Measurements from ENCODE around the gene TAOK1. TPM values are rescaled to one million over a fixed set of nuclear protein-coding genes. Genes with fewer than 3 reads are reported as not detected.
A peak's percentile ranks its signal among the peaks of the same experiment; 100 is the strongest.
"Not testable (repeated sequence)": the region's sequence is repeated elsewhere in the genome, so short reads cannot be mapped to it uniquely, and the experiment has no call there.

The TAOK1 gene
- total RNA-seq, result 10 to 100 TPM; 21.8 to 21.9 TPM

GRCh38 chr17:29389982-29390850 lies at the start of gene TAOK1:
Gene TAOK1, plus strand, starts transcription at chr17:29390363. Its CDS starts 61,186 bp downstream, at chr17:29451549.
- Mint-ChIP-seq H3K9me3 (no peaks in the 10 kb centered on the region), H3K27me3 (ENCODE audit: low read depth) (no peaks in the 10 kb centered on the region), H3K4me3 (peak within 1 kb of the TSS; percentile 94), H3K4me1 (ENCODE audit: low read depth) (peaks cover 44% of the 10 kb centered on the region), H3K36me3 (ENCODE audit: low read depth) (peaks cover 2% of the 10 kb centered on the region), H3K27ac (peak within 1 kb of the TSS; percentile 88)
- peak; percentile 99 for DNase-seq
- CTCF ChIA-PET, result interaction anchor here (0.6 to 1.2 kb wide), 4 partner anchors 20 to 437 kb away, joined by 3 to 4 read pairs (median 3); no protein-coding TSS in a partner anchor
- intact Hi-C loops (cut with micrococcal nuclease), result loop anchor here (1.0 to 5.0 kb wide), 4 partner anchors 96 to 227 kb away; partner anchors contain the start of genes ABHD15, GIT1 and NUFIP2

- intact Hi-C loops (cut with micrococcal nuclease), result no loop called here
- no peaks in the 10 kb centered on the region for H3K27me3 Mint-ChIP-seq (ENCODE audit: low read depth)
- H3K27ac Mint-ChIP-seq, result no peak overlapping the region
- no peaks in the 10 kb centered on the region for H3K36me3 Mint-ChIP-seq (ENCODE audit: low read depth)
- CTCF ChIA-PET, result interaction anchor here (0.7 kb wide), 1 partner anchor 420 kb away, joined by 4 read pairs; no protein-coding TSS in a partner anchor
- no peaks in the 10 kb centered on the region for H3K9me3 Mint-ChIP-seq
- H3K4me3 Mint-ChIP-seq, result no peak overlapping the region
- no peak for DNase-seq
- no peaks in the 10 kb centered on the region for H3K4me1 Mint-ChIP-seq (ENCODE audit: low read depth)
Observed at GRCh38 chr17:29341726-29342125, 48.4 kb upstream of the TAOK1 start.

- no peak overlapping the region for H3K4me3 Mint-ChIP-seq
- H3K27me3 Mint-ChIP-seq (ENCODE audit: low read depth), result no peaks in the 10 kb centered on the region
- CTCF ChIA-PET, result interaction anchor here (0.6 to 0.7 kb wide), 3 partner anchors 122 to 424 kb away, joined by 3 to 4 read pairs (median 4); no protein-coding TSS in a partner anchor
- intact Hi-C loops (cut with micrococcal nuclease), result no loop called here
- H3K36me3 Mint-ChIP-seq (ENCODE audit: low read depth), result no peaks in the 10 kb centered on the region
- H3K27ac Mint-ChIP-seq, result no peak overlapping the region
- no peaks in the 10 kb centered on the region for H3K9me3 Mint-ChIP-seq
- DNase-seq, result no peak
- no peaks in the 10 kb centered on the region for H3K4me1 Mint-ChIP-seq (ENCODE audit: low read depth)
Observed at GRCh38 chr17:29342158-29342765, 47.9 kb upstream of the TAOK1 start.

GRCh38 chr17:29344201-29344856 lies 45.8 kb upstream of the TAOK1 start:
- Mint-ChIP-seq H3K36me3 (ENCODE audit: low read depth) (no peaks in the 10 kb centered on the region), H3K4me3 (no peak overlapping the region), H3K27me3 (ENCODE audit: low read depth) (no peaks in the 10 kb centered on the region), H3K4me1 (ENCODE audit: low read depth) (no peaks in the 10 kb centered on the region), H3K27ac (no peak overlapping the region), H3K9me3 (no peaks in the 10 kb centered on the region)
- CTCF ChIA-PET, result no interaction called here
- DNase-seq, result no peak
- intact Hi-C loops (cut with micrococcal nuclease), result no loop called here

GRCh38 chr17:29345066-29345465 lies 45.1 kb upstream of the TAOK1 start:
- DNase-seq, result no peak
- CTCF ChIA-PET, result no interaction called here
- H3K36me3 Mint-ChIP-seq (ENCODE audit: low read depth), result no peaks in the 10 kb centered on the region
- no peaks in the 10 kb centered on the region for H3K27me3 Mint-ChIP-seq (ENCODE audit: low read depth)
- H3K9me3 Mint-ChIP-seq, result no peaks in the 10 kb centered on the region
- intact Hi-C loops (cut with micrococcal nuclease), result no loop called here
- no peak overlapping the region for H3K27ac Mint-ChIP-seq
- no peak overlapping the region for H3K4me3 Mint-ChIP-seq
- H3K4me1 Mint-ChIP-seq (ENCODE audit: low read depth), result no peaks in the 10 kb centered on the region

DNA sequence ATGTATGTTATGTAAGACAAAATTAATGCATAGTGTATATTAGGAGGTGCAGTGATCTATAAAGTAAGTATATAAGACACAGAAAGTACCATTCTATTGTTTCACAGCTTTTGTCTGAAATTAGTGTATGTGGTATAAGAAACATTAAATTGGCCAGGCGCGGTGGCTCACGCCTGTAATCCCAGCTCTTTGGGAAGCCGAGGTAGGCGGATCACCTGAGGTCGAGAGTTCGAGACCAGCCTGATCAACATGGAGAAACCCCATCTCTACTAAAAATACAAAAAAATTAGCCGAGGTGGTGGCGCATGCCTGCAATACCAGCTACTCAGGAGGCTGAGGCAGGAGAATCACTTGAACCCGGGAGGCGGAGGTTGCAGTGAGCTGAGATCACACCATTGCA lies 44.7 kb upstream of the TAOK1 start:
- intact Hi-C loops (cut with micrococcal nuclease); H3K36me3 Mint-ChIP-seq (ENCODE audit: low read depth); DNase-seq; H3K9me3 Mint-ChIP-seq; H3K27me3 Mint-ChIP-seq (ENCODE audit: low read depth); H3K27ac Mint-ChIP-seq; H3K4me3 Mint-ChIP-seq; H3K4me1 Mint-ChIP-seq (ENCODE audit: low read depth): not testable (repeated sequence)
- CTCF ChIA-PET, result interaction anchor here (0.6 kb wide), 1 partner anchor 195 kb away, joined by 3 read pairs; no protein-coding TSS in a partner anchor

DNA sequence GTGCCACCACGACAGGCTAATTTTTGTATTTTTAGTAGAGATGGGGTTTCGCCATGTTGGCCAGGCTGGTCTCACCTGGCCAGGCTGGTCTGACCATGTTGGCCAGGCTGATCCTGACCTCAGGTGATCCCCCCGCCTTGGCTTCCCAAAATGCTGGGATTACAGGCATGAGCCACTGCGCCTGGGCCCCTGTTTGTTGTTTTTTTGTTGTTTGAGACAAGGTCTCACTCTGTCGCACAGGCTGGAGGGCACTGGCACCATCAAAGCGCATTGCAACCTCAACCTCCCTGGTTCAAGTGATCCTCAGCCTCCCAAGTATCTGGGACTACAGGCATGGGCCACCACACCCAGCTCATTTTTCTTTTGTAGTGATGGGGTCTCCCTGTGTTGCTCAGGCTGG lies 43.7 kb upstream of the TAOK1 start:
- H3K4me1 Mint-ChIP-seq (ENCODE audit: low read depth), result no peaks in the 10 kb centered on the region
- no peaks in the 10 kb centered on the region for H3K9me3 Mint-ChIP-seq
- no peaks in the 10 kb centered on the region for H3K27me3 Mint-ChIP-seq (ENCODE audit: low read depth)

DNA sequence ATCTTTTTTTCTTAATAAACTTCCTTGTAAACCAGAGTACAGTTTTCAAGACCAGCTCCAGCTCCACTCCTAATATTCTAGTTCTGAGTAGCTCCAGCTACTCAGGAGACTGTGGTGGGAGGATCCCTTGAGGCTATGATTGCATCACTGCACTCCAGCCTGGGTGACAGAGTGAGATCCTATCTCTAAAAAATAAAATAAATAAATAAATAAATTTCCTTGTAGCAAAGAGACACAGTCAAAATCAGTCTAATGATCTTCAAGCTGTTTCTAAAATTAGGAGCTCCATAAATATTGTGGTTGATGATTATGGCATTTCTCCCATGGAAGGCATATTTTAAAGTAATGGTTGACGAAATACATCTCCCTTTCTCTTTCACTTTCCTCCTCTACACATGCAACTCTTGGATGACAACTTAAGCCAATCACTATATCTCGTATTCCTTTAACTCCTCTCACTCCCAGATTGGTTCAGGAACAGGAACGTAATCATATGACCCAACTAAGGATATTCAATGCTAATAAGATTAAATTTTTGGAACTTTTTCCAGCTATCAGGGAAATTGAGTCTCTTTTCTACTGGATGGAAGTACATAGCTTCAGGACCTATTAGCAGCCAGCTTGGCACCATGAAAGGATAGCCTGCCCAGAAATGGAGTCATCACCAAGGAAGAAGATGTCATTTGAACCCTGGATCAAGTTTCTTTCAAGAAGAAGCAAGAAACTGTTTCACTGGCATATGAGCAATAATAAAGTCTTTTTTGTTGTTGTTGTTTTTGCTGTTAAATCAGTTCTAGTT lies 42.1 kb upstream of the TAOK1 start:
- Mint-ChIP-seq H3K36me3 (ENCODE audit: low read depth) (no peaks in the 10 kb centered on the region), H3K4me1 (ENCODE audit: low read depth) (no peaks in the 10 kb centered on the region), H3K9me3 (no peaks in the 10 kb centered on the region), H3K27ac (no peak overlapping the region), H3K4me3 (no peak overlapping the region), H3K27me3 (ENCODE audit: low read depth) (no peaks in the 10 kb centered on the region)
- DNase-seq, result no peak
- CTCF ChIA-PET, result interaction anchor here (0.6 to 1.4 kb wide), 3 partner anchors 13 to 198 kb away, joined by 3 to 5 read pairs (median 3); no protein-coding TSS in a partner anchor
- intact Hi-C loops (cut with micrococcal nuclease), result no loop called here

More for the DNA sequence above, 43.7 kb upstream of the TAOK1 start:
- CTCF ChIA-PET, result interaction anchor here (0.6 kb wide), 1 partner anchor 18 kb away, joined by 3 read pairs; no protein-coding TSS in a partner anchor
- Mint-ChIP-seq H3K4me3 (no peak overlapping the region), H3K27ac (no peak overlapping the region), H3K36me3 (ENCODE audit: low read depth) (no peaks in the 10 kb centered on the region)
- DNase-seq, result no peak
- intact Hi-C loops (cut with micrococcal nuclease), result no loop called here

GRCh38 chr17:29349409-29349808 lies 40.8 kb upstream of the TAOK1 start:
- Mint-ChIP-seq H3K36me3 (ENCODE audit: low read depth) (no peaks in the 10 kb centered on the region), H3K27ac (no peak overlapping the region), H3K4me3 (no peak overlapping the region), H3K4me1 (ENCODE audit: low read depth) (no peaks in the 10 kb centered on the region), H3K27me3 (ENCODE audit: low read depth) (no peaks in the 10 kb centered on the region), H3K9me3 (no peaks in the 10 kb centered on the region)
- intact Hi-C loops (cut with micrococcal nuclease), result no loop called here
- CTCF ChIA-PET, result interaction anchor here (1.0 kb wide), 2 partner anchors 13 to 21 kb away, joined by 3 read pairs; no protein-coding TSS in a partner anchor
- no peak for DNase-seq

GRCh38 chr17:29352146-29352545 lies 38.0 kb upstream of the TAOK1 start:
- CTCF ChIA-PET, result interaction anchor here (0.7 kb wide), 2 partner anchors 18 to 33 kb away, joined by 3 read pairs; no protein-coding TSS in a partner anchor
- Mint-ChIP-seq H3K27ac (no peak overlapping the region), H3K9me3 (no peaks in the 10 kb centered on the region), H3K36me3 (ENCODE audit: low read depth) (no peaks in the 10 kb centered on the region), H3K4me1 (ENCODE audit: low read depth) (no peaks in the 10 kb centered on the region), H3K4me3 (no peak overlapping the region), H3K27me3 (ENCODE audit: low read depth) (no peaks in the 10 kb centered on the region)
- intact Hi-C loops (cut with micrococcal nuclease), result no loop called here
- DNase-seq, result no peak

GRCh38 chr17:29357232-29357631 lies 32.9 kb upstream of the TAOK1 start:
- no peak for DNase-seq
- Mint-ChIP-seq H3K4me1 (ENCODE audit: low read depth) (no peaks in the 10 kb centered on the region), H3K9me3 (no peaks in the 10 kb centered on the region), H3K4me3 (no peak overlapping the region), H3K36me3 (ENCODE audit: low read depth) (no peaks in the 10 kb centered on the region), H3K27ac (no peak overlapping the region), H3K27me3 (ENCODE audit: low read depth) (no peaks in the 10 kb centered on the region)
- intact Hi-C loops (cut with micrococcal nuclease), result loop anchor here (5.0 kb wide), 1 partner anchor 210 kb away; no protein-coding TSS in a partner anchor
- CTCF ChIA-PET, result interaction anchor here (0.6 to 1.2 kb wide), 3 partner anchors 12 to 209 kb away, joined by 3 to 6 read pairs (median 5); partner anchors contain the start of gene ABHD15
